Measurements from ENCODE around the gene ELF1. TPM values are rescaled to one million over a fixed set of nuclear protein-coding genes. Genes with fewer than 3 reads are reported as not detected.

The ELF1 gene
- total RNA-seq, 1 donor from 2014 or later: 19.2 TPM

GRCh38 chr13:40969169-40969901 lies 49.8 kb downstream of the ELF1 start:
- no peak overlapping the region for H3K4me3 Mint-ChIP-seq
- TF ChIP-seq, protein P1, sequence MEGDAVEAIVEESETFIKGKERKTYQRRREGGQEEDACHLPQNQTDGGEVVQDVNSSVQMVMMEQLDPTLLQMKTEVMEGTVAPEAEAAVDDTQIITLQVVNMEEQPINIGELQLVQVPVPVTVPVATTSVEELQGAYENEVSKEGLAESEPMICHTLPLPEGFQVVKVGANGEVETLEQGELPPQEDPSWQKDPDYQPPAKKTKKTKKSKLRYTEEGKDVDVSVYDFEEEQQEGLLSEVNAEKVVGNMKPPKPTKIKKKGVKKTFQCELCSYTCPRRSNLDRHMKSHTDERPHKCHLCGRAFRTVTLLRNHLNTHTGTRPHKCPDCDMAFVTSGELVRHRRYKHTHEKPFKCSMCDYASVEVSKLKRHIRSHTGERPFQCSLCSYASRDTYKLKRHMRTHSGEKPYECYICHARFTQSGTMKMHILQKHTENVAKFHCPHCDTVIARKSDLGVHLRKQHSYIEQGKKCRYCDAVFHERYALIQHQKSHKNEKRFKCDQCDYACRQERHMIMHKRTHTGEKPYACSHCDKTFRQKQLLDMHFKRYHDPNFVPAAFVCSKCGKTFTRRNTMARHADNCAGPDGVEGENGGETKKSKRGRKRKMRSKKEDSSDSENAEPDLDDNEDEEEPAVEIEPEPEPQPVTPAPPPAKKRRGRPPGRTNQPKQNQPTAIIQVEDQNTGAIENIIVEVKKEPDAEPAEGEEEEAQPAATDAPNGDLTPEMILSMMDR (conservative IDR thresholded peaks at IDR 0.05): no peak
- no peaks in the 10 kb centered on the region for H3K4me1 Mint-ChIP-seq
- no peak overlapping the region for H3K27ac Mint-ChIP-seq (ENCODE audit: unreplicated experiment)
- H3K9me3 Mint-ChIP-seq: no peaks in the 10 kb centered on the region
- DNase-seq (ENCODE audit: low read depth, low spot score): no peak
- H3K36me3 Mint-ChIP-seq (ENCODE audit: low read depth): no peaks in the 10 kb centered on the region
- no peaks in the 10 kb centered on the region for H3K27me3 Mint-ChIP-seq (ENCODE audit: low read depth)

DNA sequence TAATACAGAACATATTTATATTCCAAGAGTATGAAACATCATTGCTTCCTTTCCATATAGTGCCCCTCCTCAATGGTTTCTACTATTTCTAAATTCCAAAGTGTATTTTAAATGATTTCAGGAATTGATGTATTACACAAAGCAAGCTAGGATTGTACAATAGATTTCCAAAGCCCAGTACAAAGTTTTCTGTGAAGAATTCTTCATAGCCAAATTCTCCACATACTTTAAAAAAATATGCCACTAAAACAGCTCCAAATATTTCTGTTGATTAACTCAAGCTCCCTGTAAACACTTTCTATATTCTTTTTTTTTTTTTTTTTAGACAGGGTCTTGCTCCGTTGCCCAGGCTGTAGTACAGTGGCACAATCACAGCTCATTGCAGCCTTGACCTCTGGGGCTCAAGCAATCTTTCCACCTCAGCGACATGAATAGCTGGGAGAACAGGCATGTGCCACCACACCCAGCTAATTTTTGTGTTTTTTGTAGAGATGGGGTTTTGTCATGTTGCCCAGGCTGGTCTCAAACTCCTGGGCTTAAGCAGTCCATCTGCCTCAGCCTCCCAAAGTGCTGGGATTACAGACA lies 50.6 kb downstream of the ELF1 start:
- H3K4me3 Mint-ChIP-seq: no peak overlapping the region
- DNase-seq (ENCODE audit: low read depth, low spot score): no peak
- no peaks in the 10 kb centered on the region for H3K36me3 Mint-ChIP-seq (ENCODE audit: low read depth)
- no peaks in the 10 kb centered on the region for H3K9me3 Mint-ChIP-seq
- TF ChIP-seq, protein P1 (conservative IDR thresholded peaks at IDR 0.05): no peak
- no peak overlapping the region for H3K27ac Mint-ChIP-seq (ENCODE audit: unreplicated experiment)
- no peaks in the 10 kb centered on the region for H3K4me1 Mint-ChIP-seq
- no peaks in the 10 kb centered on the region for H3K27me3 Mint-ChIP-seq (ENCODE audit: low read depth)

DNA sequence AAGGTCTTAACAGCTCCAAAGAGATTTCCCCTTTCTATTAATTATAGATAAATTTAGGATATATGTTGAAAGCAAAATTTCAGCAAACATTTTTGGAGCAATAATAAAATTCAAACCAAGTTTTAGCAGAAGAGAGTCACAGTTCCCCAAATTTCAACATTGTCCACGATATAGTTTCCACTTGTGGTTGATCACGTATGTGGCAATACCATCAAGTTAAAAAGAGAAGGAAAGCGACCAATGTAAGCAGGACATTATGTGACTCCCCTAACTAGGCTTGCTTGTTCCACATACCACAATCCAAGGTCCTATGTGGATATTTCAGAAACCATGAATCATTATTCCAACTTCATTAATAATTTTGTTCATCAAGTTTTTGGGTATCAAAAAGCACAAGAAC lies 52.8 kb downstream of the ELF1 start:
- no peaks in the 10 kb centered on the region for H3K27me3 Mint-ChIP-seq (ENCODE audit: low read depth)
- no peak overlapping the region for H3K4me3 Mint-ChIP-seq
- no peaks in the 10 kb centered on the region for H3K9me3 Mint-ChIP-seq
- H3K4me1 Mint-ChIP-seq: no peaks in the 10 kb centered on the region
- no peak for DNase-seq (ENCODE audit: low read depth, low spot score)
- no peak overlapping the region for H3K27ac Mint-ChIP-seq (ENCODE audit: unreplicated experiment)
- no peaks in the 10 kb centered on the region for H3K36me3 Mint-ChIP-seq (ENCODE audit: low read depth)
- TF ChIP-seq, protein P1 (conservative IDR thresholded peaks at IDR 0.05): no peak

- DNase-seq (ENCODE audit: low read depth, low spot score): no peak
Observed at GRCh38 chr13:40963927-40964326, 55.2 kb downstream of the ELF1 start.

DNA sequence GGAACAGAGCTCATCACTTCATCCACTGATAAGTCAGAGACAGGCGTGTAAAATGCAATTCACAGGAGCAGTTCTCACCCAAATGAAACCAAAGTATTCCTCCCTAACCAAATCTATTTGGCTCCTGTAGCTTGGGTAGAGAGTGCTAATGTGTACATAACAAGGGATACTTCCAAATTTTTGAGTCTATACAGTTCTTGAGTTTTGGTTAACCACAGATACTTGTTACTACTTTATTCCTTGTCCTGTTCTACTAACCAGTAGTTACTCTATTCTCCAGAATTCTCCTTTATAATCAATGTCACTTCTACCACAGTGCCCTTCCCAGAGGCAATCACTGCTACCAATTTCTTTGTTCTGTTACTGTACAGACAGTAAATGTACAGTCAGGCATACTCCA lies 57.3 kb downstream of the ELF1 start:
- no peaks in the 10 kb centered on the region for H3K27me3 Mint-ChIP-seq (ENCODE audit: low read depth)
- H3K36me3 Mint-ChIP-seq (ENCODE audit: low read depth): peaks cover 14% of the 10 kb centered on the region
- no peaks in the 10 kb centered on the region for H3K4me1 Mint-ChIP-seq
- H3K9me3 Mint-ChIP-seq: peaks cover 2% of the 10 kb centered on the region
- TF ChIP-seq, protein P1 (conservative IDR thresholded peaks at IDR 0.05): no peak
- H3K4me3 Mint-ChIP-seq: no peak overlapping the region
- no peak for DNase-seq (ENCODE audit: low read depth, low spot score)
- H3K27ac Mint-ChIP-seq (ENCODE audit: unreplicated experiment): no peak overlapping the region

More at GRCh38 chr13:40963927-40964326, 55.2 kb downstream of the ELF1 start:
- Mint-ChIP-seq H3K4me1 (no peaks in the 10 kb centered on the region), H3K4me3 (no peak overlapping the region), H3K27ac (ENCODE audit: unreplicated experiment) (no peak overlapping the region), H3K27me3 (ENCODE audit: low read depth) (no peaks in the 10 kb centered on the region), H3K36me3 (ENCODE audit: low read depth) (no peaks in the 10 kb centered on the region), H3K9me3 (no peaks in the 10 kb centered on the region)
- TF ChIP-seq, protein P1 (conservative IDR thresholded peaks at IDR 0.05): no peak

Data from neural crest cell (in vitro differentiated cells).